NCI-H2081 (cell line): ENCODE measurements around the gene ASH1L.
A peak's percentile ranks its signal among the peaks of the same experiment; 100 is the strongest.
"Not testable (repeated sequence)": the region's sequence is repeated elsewhere in the genome, so short reads cannot be mapped to it uniquely, and the experiment has no call there.

Experiments used
- DNase-seq, 2 experiments: peaks; one replicate each; lab custom pipeline; 2025; lab: John Stamatoyannopoulos, UW

The ASH1L gene

GRCh38 chr1:155562581-155563376 is at the start of gene ASH1L:
TSS of gene ASH1L (minus strand) at chr1:155562803. CDS start at chr1:155521519, 41,284 bp downstream.
- DNase-seq, result peak; percentile 95 to 98

- not testable (repeated sequence) for DNase-seq
These were observed 47.6 kb upstream of the ASH1L start for GRCh38 chr1:155610257-155610647.

- peak; percentile 99 for DNase-seq
These were observed 47.1 kb upstream of the ASH1L start, which contains the start of gene MSTO1 for GRCh38 chr1:155609515-155610256. TSS of gene MSTO1 (plus strand) at chr1:155610218. CDS start at chr1:155610249, 31 bp downstream.

GRCh38 chr1:155608888-155609225 is 46.3 kb upstream of the ASH1L start:
- no peak for DNase-seq

GRCh38 chr1:155607708-155608107 is 45.1 kb upstream of the ASH1L start:
- no peak for DNase-seq

GRCh38 chr1:155599828-155600572 is 37.4 kb upstream of the ASH1L start:
- DNase-seq, result not testable (repeated sequence)

- no peak for DNase-seq
These were observed 36.3 kb upstream of the ASH1L start for GRCh38 chr1:155598842-155599331.

- DNase-seq, result no peak
These were observed 34.3 kb upstream of the ASH1L start for GRCh38 chr1:155596864-155597263.

- DNase-seq, result peak in 1 of 2 experiments; percentile 12
These were observed 33.4 kb upstream of the ASH1L start for GRCh38 chr1:155595877-155596474.

GRCh38 chr1:155591770-155592169 is 29.2 kb upstream of the ASH1L start:
- peak; percentile 74 to 87 for DNase-seq

- not testable (repeated sequence) for DNase-seq
These were observed 28.1 kb upstream of the ASH1L start for GRCh38 chr1:155590516-155591247.

- DNase-seq, result not testable (repeated sequence)
These were observed 26.7 kb upstream of the ASH1L start for GRCh38 chr1:155589282-155589681.

- DNase-seq, result not testable (repeated sequence)
These were observed 21.2 kb upstream of the ASH1L start for GRCh38 chr1:155583846-155584245.

GRCh38 chr1:155575608-155576007 is 13.0 kb upstream of the ASH1L start:
- DNase-seq, result not testable (repeated sequence)

- no peak for DNase-seq
These were observed 11.5 kb upstream of the ASH1L start for GRCh38 chr1:155574077-155574476.

GRCh38 chr1:155570593-155570990 is 8.0 kb upstream of the ASH1L start:
- no peak for DNase-seq

- no peak for DNase-seq
These were observed 7.5 kb upstream of the ASH1L start for GRCh38 chr1:155569988-155570592.

- DNase-seq, result peak in 1 of 2 experiments; percentile 60
These were observed 897 bp upstream of the ASH1L start for GRCh38 chr1:155563377-155564022.

GRCh38 chr1:155561779-155562580 is 623 bp downstream of the ASH1L start:
- DNase-seq, result peak in 1 of 2 experiments; percentile 51
